HUES6 (cell line): ENCODE data around the gene KDM4C.

Source experiments
- H3K27ac ChIP-seq: 2 replicates; pipeline ENCODE4 v1.7.0; 2013; ENCODE audit warnings: low read depth, mild to moderate bottlenecking, low read length, inconsistent platforms
- H3K27me3 ChIP-seq: 2 replicates; pipeline ENCODE4 v1.6.1; 2013; ENCODE audit warnings: low read length; ENCODE audit not compliant: control insufficient read depth, insufficient read depth
- H3K36me3 ChIP-seq: 2 replicates; pipeline ENCODE4 v1.6.1; 2013; ENCODE audit warnings: low read length; ENCODE audit not compliant: control insufficient read depth, insufficient read depth
- H3K4me1 ChIP-seq: 2 replicates; pipeline ENCODE4 v1.6.1; 2013; ENCODE audit warnings: low read length; ENCODE audit not compliant: control insufficient read depth, insufficient read depth
- H3K4me3 ChIP-seq: 2 replicates; pipeline ENCODE4 v1.5.1; 2013; ENCODE audit warnings: low read depth, low read length
- H3K9ac ChIP-seq: one replicate; pipeline ENCODE4 v1.6.1; 2013; ENCODE audit warnings: mild to moderate bottlenecking, low read length
- H3K9me3 ChIP-seq: 2 replicates; pipeline ENCODE4 v1.6.1; 2013; ENCODE audit warnings: low read depth, low read length; ENCODE audit not compliant: control insufficient read depth, insufficient read depth

KDM4C gene

GRCh38 chr9:6921315-6921714 is 163.5 kb downstream of the KDM4C start:
- no peak overlapping the region for H3K27ac ChIP-seq
- no peaks in the 10 kb centered on the region; the same call in 1 of the 2 replicates for H3K4me1 ChIP-seq
- no peaks in the 10 kb centered on the region for H3K9me3 ChIP-seq
- H3K4me3 ChIP-seq = no peak overlapping the region
- H3K9ac ChIP-seq = no peak overlapping the region
- no peaks in the 10 kb centered on the region for H3K36me3 ChIP-seq
- H3K27me3 ChIP-seq = no peaks in the 10 kb centered on the region

DNA sequence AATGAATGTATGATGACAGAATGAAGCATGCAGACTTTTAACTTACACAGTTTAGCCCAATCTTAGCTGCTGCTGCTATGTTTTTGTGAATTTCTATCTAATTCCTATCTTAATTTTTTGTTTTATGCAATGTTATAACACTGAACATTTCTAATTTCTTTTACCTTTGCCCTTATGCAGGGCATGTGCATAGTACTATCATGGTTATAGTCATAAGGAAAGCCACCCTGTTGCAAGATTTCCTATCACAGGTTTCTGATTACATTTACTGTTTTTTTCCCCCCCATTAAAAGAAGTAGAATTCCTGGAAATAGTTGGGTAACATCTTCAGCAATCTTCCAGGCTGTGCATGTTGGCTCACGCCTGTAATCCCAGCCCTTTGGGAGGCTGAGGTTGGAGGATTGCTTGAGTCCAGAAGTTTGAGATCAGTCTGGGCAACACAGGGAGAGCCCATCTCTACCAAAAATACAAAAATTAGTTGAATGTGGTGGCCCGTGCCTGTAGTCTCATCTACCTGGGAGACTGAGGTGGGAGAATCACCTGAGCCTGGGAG is 164.4 kb downstream of the KDM4C start:
- no peaks in the 10 kb centered on the region for H3K9me3 ChIP-seq
- H3K36me3 ChIP-seq = no peaks in the 10 kb centered on the region
- H3K4me1 ChIP-seq = no peaks in the 10 kb centered on the region; the same call in 1 of the 2 replicates
- H3K4me3 ChIP-seq = no peak overlapping the region
- no peak overlapping the region for H3K27ac ChIP-seq
- H3K9ac ChIP-seq = no peak overlapping the region
- H3K27me3 ChIP-seq = no peaks in the 10 kb centered on the region

- Histone ChIP-seq H3K9ac (no peak overlapping the region), H3K9me3 (no peaks in the 10 kb centered on the region), H3K27me3 (no peaks in the 10 kb centered on the region), H3K4me3 (no peak overlapping the region), H3K27ac (no peak overlapping the region), H3K36me3 (no peaks in the 10 kb centered on the region), H3K4me1 (no peaks in the 10 kb centered on the region; the same call in 1 of the 2 replicates)
These were observed 164.9 kb downstream of the KDM4C start for GRCh38 chr9:6922680-6923079.

DNA sequence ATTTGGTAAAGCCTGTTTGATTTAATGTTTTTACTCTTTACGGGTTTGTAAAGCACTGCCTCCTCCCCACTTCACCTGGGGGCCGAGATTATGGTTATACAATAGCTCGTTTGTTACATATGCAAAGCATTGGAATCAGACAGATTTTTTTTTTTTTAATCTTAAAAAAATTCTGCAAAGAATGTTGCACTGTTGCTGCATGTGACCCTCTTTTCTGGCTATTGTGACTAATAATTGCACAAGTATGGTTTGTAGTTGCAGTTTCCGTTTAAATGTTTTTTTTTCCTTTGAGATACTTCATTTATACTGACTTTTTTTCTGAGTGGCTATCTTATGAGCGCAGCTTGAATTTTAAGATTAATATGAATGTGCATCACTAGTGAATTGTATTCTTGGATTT is 165.3 kb downstream of the KDM4C start:
- H3K9me3 ChIP-seq = no peaks in the 10 kb centered on the region
- H3K27ac ChIP-seq = no peak overlapping the region
- H3K9ac ChIP-seq = no peak overlapping the region
- H3K27me3 ChIP-seq = no peaks in the 10 kb centered on the region
- no peaks in the 10 kb centered on the region; the same call in 1 of the 2 replicates for H3K4me1 ChIP-seq
- no peak overlapping the region for H3K4me3 ChIP-seq
- no peaks in the 10 kb centered on the region for H3K36me3 ChIP-seq

DNA sequence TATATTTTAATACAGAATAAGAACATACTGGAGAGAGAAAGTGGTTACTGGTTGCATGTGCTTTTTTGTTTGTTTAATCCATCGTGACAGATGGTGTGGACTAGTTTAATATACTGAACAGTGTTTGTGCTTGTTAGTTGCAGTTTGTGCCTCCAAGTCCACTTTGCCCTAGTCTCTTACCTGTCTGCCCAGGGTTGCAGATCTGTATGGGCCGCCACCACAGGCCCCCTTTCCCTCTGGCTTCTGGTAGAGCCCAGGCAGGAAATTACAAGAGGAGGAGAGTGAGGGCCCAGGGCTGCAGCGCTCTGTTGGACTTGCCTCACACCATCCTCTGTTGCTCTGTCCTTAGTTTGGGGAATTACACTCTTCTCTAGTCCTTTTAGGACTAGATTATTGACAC is 166.4 kb downstream of the KDM4C start:
- Histone ChIP-seq H3K4me1 (no peaks in the 10 kb centered on the region; the same call in 1 of the 2 replicates), H3K9ac (no peak overlapping the region), H3K4me3 (no peak overlapping the region), H3K27ac (no peak overlapping the region), H3K27me3 (no peaks in the 10 kb centered on the region), H3K9me3 (no peaks in the 10 kb centered on the region), H3K36me3 (no peaks in the 10 kb centered on the region)

DNA sequence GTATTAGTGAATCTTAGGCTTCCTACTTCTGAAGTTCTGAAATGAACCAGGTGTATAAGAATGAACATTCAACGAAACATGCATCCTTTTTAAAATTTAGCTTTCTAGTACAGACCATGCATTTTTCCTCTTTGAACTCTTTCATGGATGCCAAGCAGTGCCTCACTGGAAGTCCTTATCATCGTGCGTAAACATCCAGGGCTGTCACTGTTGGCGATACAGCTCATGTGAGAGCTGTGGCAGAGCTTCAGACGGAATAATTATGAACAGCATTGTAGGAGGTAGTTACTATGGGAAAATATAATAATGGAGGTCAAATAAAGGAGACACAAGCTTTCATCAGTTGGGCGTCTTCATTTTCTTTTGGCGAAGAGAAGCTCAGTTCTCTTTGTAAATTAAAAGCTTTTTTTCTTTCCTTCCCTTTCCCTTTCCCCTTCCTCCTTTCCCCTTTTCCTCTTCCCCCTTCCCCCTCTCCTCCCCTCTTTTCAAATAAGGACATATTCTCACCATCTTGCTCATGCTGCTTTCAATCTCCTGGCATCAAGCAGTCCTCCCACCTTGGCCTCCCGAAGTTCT is 167.3 kb downstream of the KDM4C start:
- Histone ChIP-seq H3K27ac (no peak overlapping the region), H3K4me1 (no peaks in the 10 kb centered on the region; the same call in 1 of the 2 replicates), H3K27me3 (no peaks in the 10 kb centered on the region), H3K9ac (no peak overlapping the region), H3K4me3 (no peak overlapping the region), H3K36me3 (no peaks in the 10 kb centered on the region), H3K9me3 (no peaks in the 10 kb centered on the region)

DNA sequence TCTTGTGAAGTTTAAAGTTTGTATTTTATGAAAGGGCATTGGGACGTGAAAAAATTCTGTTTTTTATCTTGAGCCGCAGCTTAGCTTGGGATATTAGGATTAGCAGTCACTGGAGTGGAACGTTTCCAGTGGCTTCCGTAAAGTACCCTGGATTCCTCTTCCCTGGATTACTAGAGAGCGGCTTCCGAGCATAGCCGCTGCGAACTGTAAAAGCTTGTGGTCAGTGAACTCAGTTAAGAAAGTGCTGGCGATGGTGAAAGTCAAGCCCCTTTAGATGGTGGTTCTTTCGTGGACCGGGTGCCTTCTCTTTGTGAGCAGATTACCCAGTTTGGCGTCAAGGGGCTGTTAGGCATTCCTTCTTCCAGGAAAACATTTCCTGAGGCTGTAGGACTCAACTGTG is 168.1 kb downstream of the KDM4C start:
- H3K27ac ChIP-seq = no peak overlapping the region
- H3K9me3 ChIP-seq = no peaks in the 10 kb centered on the region
- no peak overlapping the region for H3K9ac ChIP-seq
- H3K4me1 ChIP-seq = no peaks in the 10 kb centered on the region; the same call in 1 of the 2 replicates
- H3K27me3 ChIP-seq = no peaks in the 10 kb centered on the region
- no peak overlapping the region for H3K4me3 ChIP-seq
- H3K36me3 ChIP-seq = no peaks in the 10 kb centered on the region

GRCh38 chr9:6926436-6926835 is 168.7 kb downstream of the KDM4C start:
- Histone ChIP-seq H3K36me3 (no peaks in the 10 kb centered on the region), H3K4me1 (no peaks in the 10 kb centered on the region; the same call in 1 of the 2 replicates), H3K9ac (no peak overlapping the region), H3K9me3 (no peaks in the 10 kb centered on the region), H3K27me3 (no peaks in the 10 kb centered on the region), H3K27ac (no peak overlapping the region), H3K4me3 (no peak overlapping the region)

- no peaks in the 10 kb centered on the region for H3K36me3 ChIP-seq
- no peaks in the 10 kb centered on the region for H3K27me3 ChIP-seq
- no peak overlapping the region for H3K4me3 ChIP-seq
- H3K4me1 ChIP-seq = no peaks in the 10 kb centered on the region; the same call in 1 of the 2 replicates
- H3K27ac ChIP-seq = no peak overlapping the region
- no peaks in the 10 kb centered on the region for H3K9me3 ChIP-seq
- H3K9ac ChIP-seq = no peak overlapping the region
These were observed 170.1 kb downstream of the KDM4C start for GRCh38 chr9:6927838-6928237.

GRCh38 chr9:6928863-6929262 is 171.1 kb downstream of the KDM4C start:
- no peaks in the 10 kb centered on the region for H3K9me3 ChIP-seq
- H3K4me1 ChIP-seq = no peaks in the 10 kb centered on the region; the same call in 1 of the 2 replicates
- no peak overlapping the region for H3K4me3 ChIP-seq
- no peaks in the 10 kb centered on the region for H3K36me3 ChIP-seq
- H3K9ac ChIP-seq = no peak overlapping the region
- no peak overlapping the region for H3K27ac ChIP-seq
- no peaks in the 10 kb centered on the region for H3K27me3 ChIP-seq

DNA sequence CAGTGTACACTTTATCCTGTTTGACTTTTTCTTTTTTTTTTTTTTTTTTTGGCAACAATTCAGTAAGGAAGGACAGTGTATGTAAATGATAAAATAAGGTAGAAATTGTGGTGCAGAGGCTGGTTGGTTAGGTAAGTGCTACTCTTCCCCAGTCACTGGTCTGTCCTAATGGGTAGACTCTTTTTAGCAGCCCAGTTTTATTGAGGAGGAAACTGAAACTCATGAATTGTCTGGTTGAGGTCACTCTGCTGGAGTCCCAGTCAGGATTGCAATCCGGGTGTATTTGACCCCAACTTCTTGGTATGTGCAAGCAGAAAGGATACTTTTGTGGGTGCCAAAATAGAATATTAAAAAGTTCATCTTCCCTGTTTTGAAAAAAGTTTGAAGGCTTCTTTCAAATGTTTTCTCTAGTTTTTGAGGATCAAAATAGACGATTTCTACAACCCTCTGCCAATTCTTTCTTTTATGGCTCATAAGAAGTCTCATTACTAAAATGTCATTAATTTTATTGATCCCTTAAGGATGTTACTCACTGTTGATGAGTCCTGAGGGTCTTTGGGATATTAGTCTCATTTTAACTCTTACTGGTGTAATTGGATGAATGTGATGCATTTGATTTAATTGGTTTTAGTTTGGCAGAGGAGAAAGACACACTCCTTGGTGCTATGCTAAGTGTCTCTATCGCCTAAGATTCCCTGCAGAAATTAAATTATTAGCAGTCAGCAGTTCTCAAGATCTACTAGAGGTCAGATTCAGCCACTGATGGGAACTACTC is 171.9 kb downstream of the KDM4C start:
- Histone ChIP-seq H3K27me3 (no peaks in the 10 kb centered on the region), H3K27ac (no peak overlapping the region), H3K9ac (no peak overlapping the region), H3K9me3 (no peaks in the 10 kb centered on the region), H3K4me1 (no peaks in the 10 kb centered on the region; the same call in 1 of the 2 replicates), H3K4me3 (no peak overlapping the region), H3K36me3 (no peaks in the 10 kb centered on the region)
